ENCODE measurements around the gene TNFRSF11A.

Gene TNFRSF11A

DNA sequence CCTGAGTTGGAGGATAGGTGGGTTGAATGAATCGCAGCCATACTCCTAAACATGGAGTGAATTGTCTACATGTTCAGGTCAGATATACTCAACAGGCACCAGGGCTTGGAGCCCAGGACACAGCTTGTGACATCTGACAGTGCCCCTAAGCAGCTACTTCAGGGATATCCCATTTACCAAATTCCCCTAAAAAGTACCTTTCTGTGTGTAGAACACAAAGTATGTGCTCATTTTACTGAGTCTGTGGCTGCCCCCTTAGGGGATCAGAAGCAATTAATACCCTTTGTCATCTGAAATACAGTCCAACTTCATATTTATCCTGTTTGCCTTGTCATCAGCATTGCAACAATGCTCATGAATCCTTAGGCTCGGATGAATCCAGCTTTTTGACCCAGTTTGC, 20.8 kb downstream of the TNFRSF11A start:
- no peak for DNase-seq (ENCODE audit: low spot score)

GRCh38 chr18:62346333-62347088, 21.4 kb downstream of the TNFRSF11A start:
- DNase-seq (ENCODE audit: low spot score): no peak

DNA sequence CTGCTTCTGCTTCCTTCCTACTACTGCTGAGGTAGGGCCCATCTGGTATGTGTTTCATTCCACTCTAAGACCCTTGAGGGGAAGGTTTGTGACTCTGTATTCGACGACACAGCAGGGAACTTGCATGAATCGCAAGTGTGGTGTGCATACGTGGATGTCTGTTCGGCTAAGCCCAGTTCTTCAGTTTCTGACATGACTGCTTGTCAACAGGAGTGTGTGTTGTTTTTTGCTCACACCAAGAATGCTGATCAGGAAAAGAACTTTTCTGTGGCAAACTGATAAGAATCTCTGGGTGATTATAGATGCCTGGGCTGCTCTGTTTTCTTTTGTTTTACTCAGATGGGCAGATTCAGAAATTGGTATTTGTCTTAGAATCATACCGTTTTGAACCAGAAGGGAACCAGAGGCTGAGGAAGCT, 22.0 kb downstream of the TNFRSF11A start:
- no peak for DNase-seq (ENCODE audit: low spot score)

GRCh38 chr18:62348474-62348873, 23.4 kb downstream of the TNFRSF11A start:
- DNase-seq (ENCODE audit: low spot score): no peak

GRCh38 chr18:62353170-62353569, 28.1 kb downstream of the TNFRSF11A start:
- DNase-seq (ENCODE audit: low spot score): no peak

DNA sequence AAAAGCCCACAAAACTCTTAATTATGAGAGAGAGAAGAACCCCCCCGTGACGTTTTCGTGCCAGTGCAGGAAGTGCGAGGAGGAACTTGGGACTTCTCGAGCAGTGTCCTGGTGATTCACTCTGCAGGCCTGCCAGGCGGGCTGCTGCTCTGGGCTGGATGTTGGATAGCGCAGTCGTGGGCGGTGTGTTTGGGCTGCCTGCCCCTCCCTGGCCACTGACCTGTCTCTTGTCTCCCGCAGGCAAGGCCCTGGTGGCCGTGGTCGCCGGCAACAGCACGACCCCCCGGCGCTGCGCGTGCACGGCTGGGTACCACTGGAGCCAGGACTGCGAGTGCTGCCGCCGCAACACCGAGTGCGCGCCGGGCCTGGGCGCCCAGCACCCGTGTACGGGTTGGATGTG, 29.0 kb downstream of the TNFRSF11A start:
- no peak for DNase-seq (ENCODE audit: low spot score)

GRCh38 chr18:62357079-62357719, 32.1 kb downstream of the TNFRSF11A start:
- DNase-seq (ENCODE audit: low spot score): no peak

DNA sequence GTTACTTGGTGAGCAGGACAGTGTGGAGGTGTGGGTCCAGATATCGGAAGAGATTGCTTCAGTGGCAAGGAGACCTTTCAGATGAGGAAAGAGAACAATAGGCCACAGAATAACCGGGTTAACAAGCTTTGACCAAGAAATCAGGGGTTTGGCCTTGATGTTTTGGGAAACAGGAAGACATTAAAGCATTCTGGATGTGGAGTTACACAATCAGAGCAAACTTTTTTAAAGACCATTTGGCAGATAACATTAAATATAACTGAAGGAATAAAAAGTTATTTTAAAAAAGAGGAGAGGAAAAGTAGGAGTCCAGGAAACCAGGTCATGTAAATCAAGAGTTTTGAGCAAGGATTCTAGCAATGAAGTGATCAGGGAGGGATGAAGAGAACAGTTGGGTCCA, 35.7 kb downstream of the TNFRSF11A start:
- no peak for DNase-seq (ENCODE audit: low spot score)

GRCh38 chr18:62361288-62361687, 36.2 kb downstream of the TNFRSF11A start:
- no peak for DNase-seq (ENCODE audit: low spot score)

DNA sequence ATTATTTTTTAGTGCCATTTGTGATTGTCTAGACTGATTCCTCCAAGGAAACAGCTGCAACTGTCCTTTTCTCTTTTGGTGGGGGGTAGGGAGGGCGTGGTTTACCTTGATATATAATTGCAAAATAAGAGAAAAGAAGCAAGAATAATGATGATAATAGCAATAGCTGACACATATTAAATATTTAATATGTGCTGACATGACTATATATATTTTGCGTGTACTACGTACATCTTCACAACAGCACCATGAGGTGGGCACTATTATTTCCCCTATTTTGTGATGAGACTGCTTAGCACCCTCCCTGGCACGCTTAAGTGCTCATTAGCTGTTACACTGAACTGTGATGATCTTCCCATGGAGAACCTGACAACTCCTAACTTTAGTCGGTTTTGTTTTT, 39.4 kb downstream of the TNFRSF11A start:
- DNase-seq (ENCODE audit: low spot score): no peak

GRCh38 chr18:62365420-62365819, 40.3 kb downstream of the TNFRSF11A start:
- no peak for DNase-seq (ENCODE audit: low spot score)

DNA sequence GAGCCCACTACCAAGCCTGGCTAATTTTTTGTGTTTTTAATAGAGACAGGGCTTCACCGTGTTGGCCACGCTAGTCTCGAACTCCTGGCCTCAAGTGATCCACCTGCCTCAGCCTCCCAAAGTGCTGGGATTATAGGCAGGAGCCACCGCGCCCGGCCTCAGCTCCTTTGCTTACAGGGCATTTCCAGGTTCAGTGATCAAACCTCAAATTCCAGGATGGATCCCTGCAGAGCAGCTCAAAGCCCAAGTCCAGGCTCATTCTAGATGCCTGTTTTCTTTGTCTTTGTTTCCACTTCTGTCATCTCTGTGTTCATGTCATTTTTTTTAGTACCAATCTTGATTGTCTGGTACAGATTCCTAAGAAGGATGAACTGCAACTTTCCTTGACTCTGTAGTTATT, 41.9 kb downstream of the TNFRSF11A start:
- DNase-seq (ENCODE audit: low spot score): no peak

DNA sequence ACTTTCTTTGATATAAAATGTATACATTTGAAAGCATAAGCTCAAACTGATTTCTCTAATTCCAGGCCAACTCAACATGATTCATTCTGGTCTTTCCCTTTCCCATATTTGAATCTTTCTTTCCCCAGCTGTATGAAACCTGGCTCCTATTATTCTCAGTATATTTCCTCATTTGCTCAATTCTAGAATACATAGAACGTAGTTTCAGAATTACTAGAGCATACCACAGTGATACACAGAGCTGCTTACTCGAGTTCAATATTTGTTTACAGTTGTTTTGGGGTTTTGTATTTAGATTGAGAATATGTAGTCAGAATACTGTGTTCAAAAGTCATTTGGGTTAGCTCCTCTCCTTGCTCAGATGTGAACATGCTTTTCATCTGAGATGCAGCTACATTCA, 43.0 kb downstream of the TNFRSF11A start:
- no peak for DNase-seq (ENCODE audit: low spot score)

GRCh38 chr18:62369129-62369644, 44.1 kb downstream of the TNFRSF11A start:
- no peak for DNase-seq (ENCODE audit: low spot score)

GRCh38 chr18:62370366-62370765, 45.3 kb downstream of the TNFRSF11A start:
- DNase-seq (ENCODE audit: low spot score): no peak

- DNase-seq (ENCODE audit: low spot score): no peak
Observed at GRCh38 chr18:62371436-62371835, 46.3 kb downstream of the TNFRSF11A start.

DNA sequence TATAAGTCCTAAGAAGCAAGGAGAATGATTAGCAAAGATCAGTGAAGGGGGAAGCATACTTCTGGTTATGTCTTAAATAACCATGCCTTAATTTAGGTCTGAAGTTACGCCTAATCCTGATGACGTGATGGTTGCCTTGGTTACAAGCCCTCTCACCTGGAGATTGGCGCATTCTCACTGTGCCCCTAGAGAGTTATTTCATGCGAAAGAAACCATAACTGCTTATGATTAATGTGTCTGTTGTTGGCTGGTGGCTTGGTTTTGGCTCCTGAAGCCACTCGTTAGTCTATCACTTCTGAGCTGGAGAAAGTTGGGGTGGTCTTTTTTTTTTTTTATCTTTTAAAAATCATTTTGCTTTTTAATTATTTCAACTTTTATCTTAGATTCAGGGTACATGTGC, 47.0 kb downstream of the TNFRSF11A start:
- DNase-seq (ENCODE audit: low spot score): no peak

DNA sequence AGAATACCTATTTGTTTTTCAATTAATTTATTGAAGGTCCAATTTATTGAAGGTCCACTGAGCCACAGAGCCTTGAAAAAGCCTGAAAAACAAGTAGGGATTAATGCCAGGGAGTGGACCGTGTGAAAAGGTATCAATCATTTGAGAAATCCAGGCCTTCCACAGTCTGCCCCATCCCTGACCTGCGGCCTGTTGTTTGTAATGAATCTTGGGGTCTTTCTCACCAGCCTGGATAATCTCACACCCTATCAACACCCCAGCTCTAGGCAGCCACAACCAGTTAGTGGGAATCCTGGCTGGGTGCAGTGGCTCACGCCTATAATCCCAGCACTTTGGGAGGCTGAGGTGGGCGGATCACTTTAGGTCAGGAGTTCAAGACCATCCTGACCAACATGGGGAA, 47.8 kb downstream of the TNFRSF11A start:
- DNase-seq (ENCODE audit: low spot score): no peak

- DNase-seq (ENCODE audit: low spot score): no peak
Observed at GRCh38 chr18:62374410-62374965, 49.4 kb downstream of the TNFRSF11A start.

DNA sequence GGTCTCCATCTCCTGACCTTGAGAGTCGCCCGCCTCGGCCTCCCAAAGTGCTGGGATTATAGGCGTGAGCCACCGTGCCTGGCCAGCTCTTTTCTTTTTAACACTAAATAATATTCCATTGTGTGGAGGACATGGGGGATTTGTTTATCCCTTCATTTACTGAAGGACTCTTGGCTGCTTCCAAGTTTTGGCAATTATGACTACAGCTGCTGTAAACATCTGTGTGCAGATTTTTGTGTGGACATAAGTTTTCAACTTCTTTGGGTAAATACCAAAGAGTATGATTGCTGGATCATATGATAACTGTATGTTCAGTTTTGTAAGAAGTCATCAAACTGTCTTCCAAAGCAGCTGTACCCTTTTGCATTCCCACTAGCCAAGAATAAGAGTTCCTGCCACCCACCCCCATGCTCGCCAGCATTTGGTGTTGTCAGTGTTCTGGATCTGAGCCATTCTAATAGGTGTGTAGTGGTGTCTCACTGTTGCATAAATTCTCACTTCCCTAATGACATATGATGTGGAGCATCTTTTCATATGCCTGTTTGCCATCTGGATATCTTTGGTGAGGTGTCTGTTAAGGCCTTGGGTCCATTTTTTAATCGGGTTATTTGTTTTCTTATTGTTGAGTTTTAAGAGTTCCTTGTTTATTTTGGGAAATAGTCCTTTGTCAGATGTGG, 52.2 kb downstream of the TNFRSF11A start:
- no peak for DNase-seq (ENCODE audit: low spot score)

DNA sequence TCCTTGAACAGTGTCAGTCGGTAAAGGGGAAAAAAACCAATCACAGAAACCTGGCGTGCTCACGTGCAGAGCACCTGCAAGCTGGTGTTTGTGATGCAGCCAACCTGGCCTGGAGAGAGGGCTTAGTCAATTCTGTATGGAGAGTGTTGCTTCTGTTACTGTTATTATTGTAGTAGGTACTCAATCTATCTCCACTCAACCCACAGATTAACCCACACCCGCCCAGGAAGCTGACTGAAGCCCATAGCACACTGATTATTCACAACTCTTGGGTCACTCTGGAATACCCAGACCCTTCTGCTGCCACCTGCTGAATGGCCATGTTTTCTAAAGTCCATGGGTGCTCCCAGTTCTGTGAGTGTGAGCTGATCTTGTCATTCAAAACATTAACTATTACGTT, 53.9 kb downstream of the TNFRSF11A start:
- DNase-seq (ENCODE audit: low spot score): no peak

DNA sequence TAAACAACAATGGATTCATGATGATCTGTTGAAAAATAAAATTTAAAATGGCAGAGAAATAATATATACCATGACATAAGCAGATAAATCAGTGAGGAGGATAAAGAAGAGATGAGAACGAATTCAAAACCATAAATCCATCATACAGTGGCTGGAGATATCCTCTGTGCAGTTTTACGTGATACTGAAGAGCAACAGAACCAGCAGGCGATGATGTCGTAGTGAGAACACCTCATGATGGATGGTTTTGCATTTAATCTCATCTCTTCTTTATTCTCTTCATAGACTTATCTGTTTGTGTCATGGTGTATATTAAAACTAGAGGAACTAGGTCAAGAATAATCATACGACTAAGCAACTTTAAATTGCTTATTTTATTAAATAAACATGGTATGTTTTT, 56.3 kb downstream of the TNFRSF11A start:
- DNase-seq (ENCODE audit: low spot score): no peak

- DNase-seq (ENCODE audit: low spot score): no peak
Observed at GRCh38 chr18:62384068-62384467, 59.0 kb downstream of the TNFRSF11A start.

All from CD4-positive, alpha-beta T cell treated with Interleukin-15 for 4 hours (primary cell).